IMR-90 (cell line): ENCODE data around the gene CEP72. TPM values are rescaled to one million over a fixed set of nuclear protein-coding genes. Genes with fewer than 3 reads are reported as not detected.

Experiments
- ATAC-seq: fragments of 200-7000 bp; cut with Tn5 transposase; 2 replicates; pipeline ENCODE4 v1.9.1; 2020; ENCODE audit warnings: low read depth, mild to moderate bottlenecking, moderate library complexity
- BruUV-seq: library from RNA; stranded (reverse); fragments of 400-500 nt; replicated peaks from 2 replicates; lab custom pipeline; 2021; lab: Mats Ljungman, UMichigan
- CTCF ChIA-PET: fragments of 300-600 bp; formaldehyde crosslinking; extraction: SDS; loops from one replicate; lab custom pipeline; 2021; ENCODE audit warnings: antibody characterized with exemption; lab: Yijun Ruan, JAX
- POLR2A ChIA-PET: fragments of 300-600 bp; sonication (Branson Sonifier 250); formaldehyde crosslinking; loops from one replicate; lab custom pipeline; 2022; ENCODE audit warnings: antibody characterized with exemption; ENCODE audit not compliant: unreplicated experiment; lab: Charles Lee
- DNase-seq: peaks from one replicate; pipeline ENCODE4 v3.0.0; 2013
- H2AFZ ChIP-seq: replicated peaks from 2 replicates; pipeline ENCODE3; 2013; ENCODE audit warnings: low read length, mild to moderate bottlenecking; ENCODE audit not compliant: poor library complexity
- H2AK5ac ChIP-seq: 2 replicates; pipeline ENCODE4 v1.6.1; 2013; ENCODE audit warnings: low read depth, low read length, inconsistent platforms
- H2AK9ac ChIP-seq: replicated peaks from 2 replicates; pipeline ENCODE3; 2013; ENCODE audit warnings: mild to moderate bottlenecking, low read depth, low read length, moderate library complexity; ENCODE audit not compliant: poor library complexity
- H2BK120ac ChIP-seq: 2 replicates; pipeline ENCODE4 v1.6.1; 2013; ENCODE audit warnings: low read depth, low read length, inconsistent platforms
- H2BK15ac ChIP-seq: 3 replicates; pipeline ENCODE4 v1.6.1; 2013; ENCODE audit warnings: low read depth, low read length, inconsistent platforms
- H2BK20ac ChIP-seq: 2 replicates; pipeline ENCODE4 v1.6.1; 2013; ENCODE audit warnings: low read depth, mild to moderate bottlenecking, inconsistent platforms, low read length, moderate library complexity
- H2BK5ac ChIP-seq: 2 replicates; pipeline ENCODE4 v1.6.1; 2013; ENCODE audit warnings: mild to moderate bottlenecking, low read depth, low read length, inconsistent platforms; ENCODE audit not compliant: poor library complexity, severe bottlenecking
- H3K14ac ChIP-seq: replicated peaks from 2 replicates; pipeline ENCODE4 v1.6.1; 2013; ENCODE audit warnings: low read depth, low read length, inconsistent platforms
- H3K18ac ChIP-seq: 2 replicates; pipeline ENCODE4 v1.6.1; 2013; ENCODE audit warnings: low read depth, low read length, control low read depth
- H3K23ac ChIP-seq: 2 replicates; pipeline ENCODE4 v1.6.1; 2013; ENCODE audit warnings: low read depth, low read length, inconsistent platforms
- H3K27ac ChIP-seq: 2 replicates; pipeline ENCODE4 v1.5.1; 2013; ENCODE audit warnings: mild to moderate bottlenecking, control low read depth, low read length; ENCODE audit not compliant: insufficient read depth
- H3K27me3 ChIP-seq: 2 replicates; pipeline ENCODE4 v1.6.1; 2013; ENCODE audit warnings: low read length; ENCODE audit not compliant: control insufficient read depth, insufficient read depth
- H3K36me3 ChIP-seq: 2 replicates; pipeline ENCODE4 v1.6.1; 2013; ENCODE audit warnings: low read length, mixed read lengths; ENCODE audit not compliant: control insufficient read depth, insufficient read depth
- H3K4ac ChIP-seq: 2 replicates; pipeline ENCODE4 v1.6.1; 2013; ENCODE audit warnings: low read depth, low read length, inconsistent platforms
- H3K4me1 ChIP-seq: 2 replicates; pipeline ENCODE4 v1.6.1; 2013; ENCODE audit warnings: low read length, mixed read lengths; ENCODE audit not compliant: control insufficient read depth, insufficient read depth
- H3K4me2 ChIP-seq: 2 replicates; pipeline ENCODE4 v1.6.1; 2013; ENCODE audit warnings: low read depth, mild to moderate bottlenecking, control low read depth, low read length, moderate library complexity
- H3K4me3 ChIP-seq: 2 replicates; pipeline ENCODE4 v1.5.1; 2013; ENCODE audit warnings: low read depth, mild to moderate bottlenecking, control low read depth, low read length, moderate library complexity; ENCODE audit not compliant: insufficient read depth
- H3K56ac ChIP-seq: 2 replicates; pipeline ENCODE4 v1.6.1; 2013; ENCODE audit warnings: low read length, inconsistent platforms; ENCODE audit not compliant: insufficient read depth; ENCODE audit errors: extremely low read depth
- H3K79me1 ChIP-seq, 2 experiments: 2 replicates each; pipeline ENCODE4 v1.6.1; 2013; ENCODE audit warnings: low read length in 2 of 2, inconsistent platforms in 1 of 2, low read depth in 1 of 2
- H3K9ac ChIP-seq: 2 replicates; pipeline ENCODE4 v1.6.1; 2013; ENCODE audit warnings: low read depth, low read length, control low read depth
- H3K9me1 ChIP-seq: 2 replicates; pipeline ENCODE4 v1.6.1; 2013; ENCODE audit warnings: low read length, inconsistent platforms; ENCODE audit not compliant: insufficient read depth
- H3K9me3 ChIP-seq: 2 replicates; pipeline ENCODE4 v1.6.1; 2013; ENCODE audit warnings: low read length; ENCODE audit not compliant: control insufficient read depth, insufficient read depth
- H4K20me1 ChIP-seq: 2 replicates; pipeline ENCODE4 v1.6.1; 2013; ENCODE audit warnings: low read length, inconsistent platforms; ENCODE audit not compliant: insufficient read depth
- H4K5ac ChIP-seq: 2 replicates; pipeline ENCODE4 v1.6.1; 2013; ENCODE audit warnings: mild to moderate bottlenecking, low read depth, low read length, control low read depth
- H4K8ac ChIP-seq, 2 experiments: 2 replicates each; pipeline ENCODE4 v1.6.1; 2013; ENCODE audit warnings: low read depth in 2 of 2, low read length in 2 of 2, control low read depth in 1 of 2, inconsistent platforms in 1 of 2
- H4K91ac ChIP-seq: 2 replicates; pipeline ENCODE4 v1.6.1; 2013; ENCODE audit warnings: low read depth, low read length, inconsistent platforms; ENCODE audit not compliant: insufficient read depth
- BHLHE40 ChIP-seq: fragments of 150-350 bp; IDR thresholded peaks from 2 replicates; pipeline ENCODE4 v1.6.1; 2016; ENCODE audit warnings: mild to moderate bottlenecking, low read depth, low read length
- MAFK ChIP-seq: IDR thresholded peaks from 2 replicates; pipeline ENCODE4 v1.6.1; 2012; ENCODE audit warnings: low read depth, low read length, improper control_type of control experiment
- RCOR1 ChIP-seq: IDR thresholded peaks from 2 replicates; pipeline ENCODE4 v1.6.1; 2012; ENCODE audit warnings: mild to moderate bottlenecking, low read length, improper control_type of control experiment; ENCODE audit not compliant: insufficient replicate concordance
- SMC3 ChIP-seq: fragments of 150-350 bp; IDR thresholded peaks from 2 replicates; pipeline ENCODE4 v1.6.1; 2016; ENCODE audit warnings: low read depth, mild to moderate bottlenecking, antibody characterized with exemption, low read length, moderate library complexity
- WGBS, 2 experiments: methylation state at CpG; one replicate each; pipeline versions ENCODE4 v1.1.5 to v1.1.7; 2013; ENCODE audit warnings: missing lambda C conversion rate in 2 of 2; ENCODE audit not compliant: insufficient read length in 1 of 2; ENCODE audit errors: extremely low coverage in 2 of 2; 5-methylcytosine and 5-hydroxymethylcytosine counted together
- dilution Hi-C: fragments of 300-500 bp; cut with HindIII; formaldehyde crosslinking; loops from one replicate; pipeline ENCODE4 v1.14.3; 2018; ENCODE audit warnings: low sequenced_read_pairs; ENCODE audit not compliant: unreplicated experiment
- in situ Hi-C: fragments of 300-500 bp; cut with MboI; formaldehyde crosslinking; loops from 3 replicates; pipeline ENCODE4 v1.14.3; 2019; ENCODE audit warnings: low sequenced_read_pairs, inconsistent platforms, mixed read lengths
- intact Hi-C: fragments of 100-400 bp; cut with micrococcal nuclease; formaldehyde crosslinking; loops from 2 replicates; pipeline ENCODE4 v1.10.0; 2022
- polyA plus RNA-seq, 3 experiments: library from polyadenylated mRNA; depleted of rRNA; stranded (reverse); fragments of >200 nt; gene quantifications; 2 replicates each; pipeline ENCODE4 v1.2.3, GENCODE V29; 2012; ENCODE audit warnings: low replicate concordance in 1 of 3
- total RNA-seq: library from RNA; depleted of rRNA; stranded (reverse); fragments of >200 nt; gene quantifications from 2 replicates; pipeline ENCODE4 v1.2.3, GENCODE V29; 2012
- TF ChIP-seq, protein P1 (sequence below): fragments of 150-350 bp; IDR thresholded peaks from 2 replicates; pipeline ENCODE4 v1.6.1; 2017; ENCODE audit warnings: mild to moderate bottlenecking, antibody characterized with exemption, low read length, low read depth
- TF ChIP-seq, protein P2 (sequence below): conservative IDR thresholded peaks from 2 replicates; pipeline ENCODE4 v1.5.1; 2012; ENCODE audit warnings: mild to moderate bottlenecking, low read depth, low read length, improper control_type of control experiment

Gene CEP72
- total and polyA plus RNA-seq, 2 of the 4 experiments (the other 2 are of a cell fraction) = 2.9 to 4.3 TPM

DNA sequence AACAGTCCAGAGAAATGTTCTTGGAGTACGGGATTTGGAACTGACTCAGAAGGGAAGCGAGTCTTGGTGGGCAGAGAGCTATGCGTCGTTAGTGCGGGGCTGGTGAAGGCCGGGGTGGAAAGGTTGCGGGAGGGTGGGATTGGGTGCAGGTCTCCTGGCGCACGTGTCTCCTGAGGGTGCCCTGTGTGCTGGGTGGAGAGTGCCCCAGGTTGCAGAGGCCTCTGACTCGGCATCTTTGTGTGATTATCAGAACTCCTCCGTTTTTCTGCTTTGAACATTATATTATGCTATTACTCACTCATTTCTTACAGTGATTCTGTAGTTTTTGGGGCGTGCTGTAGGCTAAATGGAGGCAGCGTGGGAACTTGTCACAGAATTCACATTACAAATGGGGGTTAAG, 11.4 kb downstream of the CEP72 start:
- Histone ChIP-seq H3K56ac (no peak overlapping the region), H2AFZ (no peak overlapping the region), H2AK5ac (no peak overlapping the region), H3K9me3 (no peaks in the 10 kb centered on the region), H3K18ac (no peak overlapping the region), H3K27ac (no peak overlapping the region), H2BK15ac (no peak overlapping the region), H3K4me3 (no peak overlapping the region), H2BK120ac (no peak overlapping the region), H3K23ac (no peak overlapping the region), H4K5ac (no peak overlapping the region), H3K79me1 (no peaks in the 10 kb centered on the region), H3K4me1 (no peaks in the 10 kb centered on the region), H3K14ac (no peak overlapping the region), H3K36me3 (peaks cover 14% of the 10 kb centered on the region), H3K27me3 (no peaks in the 10 kb centered on the region), H2AK9ac (no peak overlapping the region), H3K9me1 (no peaks in the 10 kb centered on the region), H2BK20ac (no peak overlapping the region), H3K4ac (no peak overlapping the region), H4K91ac (no peak overlapping the region), H4K20me1 (no peaks in the 10 kb centered on the region), H2BK5ac (no peak overlapping the region), H3K9ac (no peak overlapping the region), H3K4me2 (no peak overlapping the region), H4K8ac (no peak overlapping the region)
- in situ Hi-C loops = no loop called here
- WGBS, 2 experiments = 100% methylated on average over 2 of the region's 13 CpGs; no CpG with 5 or more reads in 1 of the 2 experiments
- ATAC-seq (no peak), DNase-seq (no peak)
- TF ChIP-seq MAFK (no peak), RCOR1 (no peak), BHLHE40 (no peak), SMC3 (no peak)
- TF ChIP-seq, protein P1, sequence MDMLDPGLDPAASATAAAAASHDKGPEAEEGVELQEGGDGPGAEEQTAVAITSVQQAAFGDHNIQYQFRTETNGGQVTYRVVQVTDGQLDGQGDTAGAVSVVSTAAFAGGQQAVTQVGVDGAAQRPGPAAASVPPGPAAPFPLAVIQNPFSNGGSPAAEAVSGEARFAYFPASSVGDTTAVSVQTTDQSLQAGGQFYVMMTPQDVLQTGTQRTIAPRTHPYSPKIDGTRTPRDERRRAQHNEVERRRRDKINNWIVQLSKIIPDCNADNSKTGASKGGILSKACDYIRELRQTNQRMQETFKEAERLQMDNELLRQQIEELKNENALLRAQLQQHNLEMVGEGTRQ = no peak
- TF ChIP-seq, protein P2, sequence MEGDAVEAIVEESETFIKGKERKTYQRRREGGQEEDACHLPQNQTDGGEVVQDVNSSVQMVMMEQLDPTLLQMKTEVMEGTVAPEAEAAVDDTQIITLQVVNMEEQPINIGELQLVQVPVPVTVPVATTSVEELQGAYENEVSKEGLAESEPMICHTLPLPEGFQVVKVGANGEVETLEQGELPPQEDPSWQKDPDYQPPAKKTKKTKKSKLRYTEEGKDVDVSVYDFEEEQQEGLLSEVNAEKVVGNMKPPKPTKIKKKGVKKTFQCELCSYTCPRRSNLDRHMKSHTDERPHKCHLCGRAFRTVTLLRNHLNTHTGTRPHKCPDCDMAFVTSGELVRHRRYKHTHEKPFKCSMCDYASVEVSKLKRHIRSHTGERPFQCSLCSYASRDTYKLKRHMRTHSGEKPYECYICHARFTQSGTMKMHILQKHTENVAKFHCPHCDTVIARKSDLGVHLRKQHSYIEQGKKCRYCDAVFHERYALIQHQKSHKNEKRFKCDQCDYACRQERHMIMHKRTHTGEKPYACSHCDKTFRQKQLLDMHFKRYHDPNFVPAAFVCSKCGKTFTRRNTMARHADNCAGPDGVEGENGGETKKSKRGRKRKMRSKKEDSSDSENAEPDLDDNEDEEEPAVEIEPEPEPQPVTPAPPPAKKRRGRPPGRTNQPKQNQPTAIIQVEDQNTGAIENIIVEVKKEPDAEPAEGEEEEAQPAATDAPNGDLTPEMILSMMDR = no peak
- CTCF ChIA-PET = no interaction called here
- BruUV-seq = no TSS peak
- intact Hi-C loops = no loop called here
- POLR2A ChIA-PET = no interaction called here
- dilution Hi-C loops = no loop called here
